ENCODE data around the gene DNAH9.

The DNAH9 gene

GRCh38 chr17:11780621-11781020 lies 182.4 kb downstream of the DNAH9 start:
- DNase-seq = no peak

- no peak for DNase-seq
These were observed 188.6 kb downstream of the DNAH9 start for GRCh38 chr17:11786711-11787438.

GRCh38 chr17:11795906-11796305 lies 197.6 kb downstream of the DNAH9 start:
- DNase-seq = no peak

GRCh38 chr17:11797803-11798202 lies 199.5 kb downstream of the DNAH9 start:
- no peak for DNase-seq

GRCh38 chr17:11803231-11803969 lies 205.1 kb downstream of the DNAH9 start:
- no peak for DNase-seq

GRCh38 chr17:11805138-11805537 lies 206.9 kb downstream of the DNAH9 start:
- no peak for DNase-seq

GRCh38 chr17:11805952-11806351 lies 207.7 kb downstream of the DNAH9 start:
- no peak for DNase-seq

- DNase-seq = no peak
These were observed 209.3 kb downstream of the DNAH9 start for GRCh38 chr17:11807606-11808005.

- DNase-seq = no peak
These were observed 215.0 kb downstream of the DNAH9 start for GRCh38 chr17:11813278-11813677.

- DNase-seq = no peak
These were observed 215.6 kb downstream of the DNAH9 start for GRCh38 chr17:11813871-11814270.

GRCh38 chr17:11814655-11815262 lies 216.5 kb downstream of the DNAH9 start:
- no peak for DNase-seq

- no peak for DNase-seq
These were observed 218.1 kb downstream of the DNAH9 start for GRCh38 chr17:11816409-11816808.

- DNase-seq = no peak
These were observed 225.6 kb downstream of the DNAH9 start for GRCh38 chr17:11823862-11824261.

GRCh38 chr17:11825572-11826209 lies 227.4 kb downstream of the DNAH9 start:
- DNase-seq = no peak

- DNase-seq = no peak
These were observed 234.3 kb downstream of the DNAH9 start for GRCh38 chr17:11832401-11833137.

- no peak for DNase-seq
These were observed 238.2 kb downstream of the DNAH9 start for GRCh38 chr17:11836508-11836907.

GRCh38 chr17:11840052-11840451 lies 241.8 kb downstream of the DNAH9 start:
- no peak for DNase-seq

GRCh38 chr17:11840831-11841230 lies 242.6 kb downstream of the DNAH9 start:
- DNase-seq = no peak

- DNase-seq = no peak
These were observed 250.1 kb downstream of the DNAH9 start for GRCh38 chr17:11848330-11848729.

GRCh38 chr17:11852231-11852630 lies 254.0 kb downstream of the DNAH9 start:
- DNase-seq = no peak

GRCh38 chr17:11852912-11853311 lies 254.6 kb downstream of the DNAH9 start:
- DNase-seq = no peak

GRCh38 chr17:11853321-11854151 lies 255.3 kb downstream of the DNAH9 start:
- no peak for DNase-seq

All from inflammatory macrophage treated with lipopolysaccharide for 4 hours (primary cell).